Measurements from ENCODE around the gene NUP50.
"Not testable (repeated sequence)": the region's sequence is repeated elsewhere in the genome, so short reads cannot be mapped to it uniquely, and the experiment has no call there.

Gene NUP50

DNA sequence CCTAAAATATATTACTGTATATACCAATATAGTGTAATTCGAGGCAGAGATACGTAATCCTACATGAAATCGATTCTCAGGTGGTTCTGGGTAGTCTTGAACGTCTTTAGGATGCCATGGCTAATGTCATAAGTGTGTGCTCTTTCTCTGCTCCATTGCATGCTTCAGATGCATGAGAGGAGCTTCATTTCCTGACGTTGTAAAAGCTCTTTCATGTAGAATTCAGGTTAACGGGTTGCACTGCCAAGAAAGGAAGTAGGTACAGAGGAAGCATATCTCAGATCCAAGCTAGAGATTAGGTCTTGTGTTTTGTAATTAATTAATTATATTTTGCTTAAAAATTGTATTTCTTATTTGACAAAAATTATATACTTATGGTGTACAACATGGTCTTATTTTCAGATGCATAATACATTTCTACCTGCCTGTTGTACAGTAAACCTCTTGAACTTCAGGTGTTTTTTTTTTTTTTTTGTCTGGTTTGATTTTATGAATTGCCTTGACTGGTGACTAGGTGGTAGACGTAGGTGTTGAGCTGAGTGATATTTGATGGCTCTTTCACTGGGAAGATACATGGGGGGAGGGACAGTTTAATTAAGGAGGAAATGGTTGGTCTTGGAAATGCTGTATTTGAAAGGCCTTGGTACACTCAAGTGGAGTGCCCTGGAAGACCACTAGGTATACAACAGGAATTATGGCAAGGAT lies 9.3 kb downstream of the NUP50 start:
- TF ChIP-seq ZNF274 (IDR thresholded peaks at IDR 0.05; ENCODE audit: low read depth, low read length), result no peak
- no peak overlapping the region for H3K4me3 ChIP-seq (ENCODE audit: low read length)

- no peak for TF ChIP-seq ZNF274 (IDR thresholded peaks at IDR 0.05; ENCODE audit: low read depth, low read length)
Observed at GRCh38 chr22:45179276-45180049, 15.7 kb downstream of the NUP50 start.

DNA sequence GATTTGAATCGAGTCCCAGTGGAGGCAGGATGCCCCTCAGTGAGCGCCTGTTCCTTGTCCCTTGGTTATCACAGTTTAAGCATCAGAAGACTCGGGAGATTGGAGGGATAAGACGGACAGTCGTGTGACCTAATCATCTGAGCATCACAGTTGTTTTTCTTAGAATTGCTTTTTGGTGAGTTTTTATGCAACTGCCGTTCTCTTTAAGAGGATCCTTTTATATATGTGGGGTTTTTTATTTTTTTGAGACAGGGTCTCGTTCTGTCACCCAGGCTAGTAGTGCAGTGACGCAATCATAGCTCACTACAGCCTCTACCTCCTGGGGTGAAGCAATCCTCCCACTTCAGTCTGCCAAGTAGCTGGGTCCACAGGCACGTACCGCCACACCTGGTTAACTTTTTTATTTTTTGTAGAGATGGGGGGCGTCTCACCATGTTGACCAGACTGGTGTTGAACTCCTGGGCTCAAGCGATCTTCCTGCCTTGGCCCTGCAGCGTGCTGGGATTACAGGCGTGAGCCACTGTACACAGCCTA lies 16.5 kb downstream of the NUP50 start:
- no peak for TF ChIP-seq ZNF274 (IDR thresholded peaks at IDR 0.05; ENCODE audit: low read depth, low read length)
- H3K4me3 ChIP-seq (ENCODE audit: low read length), result no peak overlapping the region

More at GRCh38 chr22:45179276-45180049, 15.7 kb downstream of the NUP50 start:
- no peak overlapping the region for H3K4me3 ChIP-seq (ENCODE audit: low read length)

- TF ChIP-seq ZNF274 (IDR thresholded peaks at IDR 0.05; ENCODE audit: low read depth, low read length), result no peak
- H3K4me3 ChIP-seq (ENCODE audit: low read length), result no peak overlapping the region
Observed at GRCh38 chr22:45181240-45181639, 17.5 kb downstream of the NUP50 start.

- no peak overlapping the region for H3K4me3 ChIP-seq (ENCODE audit: low read length)
- no peak for TF ChIP-seq ZNF274 (IDR thresholded peaks at IDR 0.05; ENCODE audit: low read depth, low read length)
Observed at GRCh38 chr22:45181766-45182165, 18.0 kb downstream of the NUP50 start.

- TF ChIP-seq ZNF274 (IDR thresholded peaks at IDR 0.05; ENCODE audit: low read depth, low read length), result no peak
- no peak overlapping the region for H3K4me3 ChIP-seq (ENCODE audit: low read length)
Observed at GRCh38 chr22:45183974-45184373, 20.2 kb downstream of the NUP50 start.

DNA sequence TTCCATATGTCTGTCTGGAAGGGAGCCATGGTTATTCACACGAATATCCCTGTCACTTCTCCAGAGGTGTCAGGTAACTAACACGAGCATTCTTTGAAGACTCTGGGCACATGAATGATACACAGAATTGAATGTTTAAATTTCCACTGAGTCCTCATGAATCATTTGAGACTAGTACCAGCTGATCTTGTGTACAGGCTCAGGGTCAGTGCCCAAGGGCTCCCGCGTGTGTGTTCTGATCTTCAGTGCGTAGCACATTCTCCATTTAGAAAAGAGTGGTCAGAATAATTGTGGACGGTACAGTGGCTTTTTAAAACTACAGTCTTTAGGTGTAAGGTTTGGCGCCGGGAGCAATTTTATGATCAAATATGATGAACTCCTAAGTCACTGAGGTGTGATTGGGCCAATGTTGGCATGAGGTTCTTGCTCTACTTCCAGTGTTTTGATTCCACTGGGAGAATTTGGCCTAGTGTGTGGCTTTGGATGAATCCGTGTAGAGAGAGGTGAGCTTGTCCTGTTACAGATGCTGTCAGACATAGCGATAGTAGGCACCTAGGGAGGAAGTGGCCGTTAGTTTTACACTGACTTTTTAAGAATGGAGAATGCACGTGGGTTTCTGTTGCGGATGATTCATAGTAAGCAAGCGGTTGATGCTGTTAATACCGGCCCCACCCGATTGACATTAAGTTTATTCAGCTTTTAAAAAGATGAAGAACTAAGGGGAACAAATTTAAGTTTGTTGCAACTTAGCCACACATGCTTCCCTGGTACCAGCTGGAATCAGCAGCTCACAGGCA lies 22.2 kb downstream of the NUP50 start:
- TF ChIP-seq ZNF274 (IDR thresholded peaks at IDR 0.05; ENCODE audit: low read depth, low read length), result no peak
- no peak overlapping the region for H3K4me3 ChIP-seq (ENCODE audit: low read length)

GRCh38 chr22:45187891-45188290 lies 24.2 kb downstream of the NUP50 start:
- TF ChIP-seq ZNF274 (IDR thresholded peaks at IDR 0.05; ENCODE audit: low read depth, low read length), result no peak
- H3K4me3 ChIP-seq (ENCODE audit: low read length), result no peak overlapping the region

- no peak for TF ChIP-seq ZNF274 (IDR thresholded peaks at IDR 0.05; ENCODE audit: low read depth, low read length)
- H3K4me3 ChIP-seq (ENCODE audit: low read length), result no peak overlapping the region
Observed at GRCh38 chr22:45188779-45189178, 25.1 kb downstream of the NUP50 start.

GRCh38 chr22:45190202-45190872 lies 26.6 kb downstream of the NUP50 start:
- H3K4me3 ChIP-seq (ENCODE audit: low read length), result no peak overlapping the region
- TF ChIP-seq ZNF274 (IDR thresholded peaks at IDR 0.05; ENCODE audit: low read depth, low read length), result no peak

- not testable (repeated sequence) for H3K4me3 ChIP-seq (ENCODE audit: low read length)
Observed at GRCh38 chr22:45191746-45192145, 28.0 kb downstream of the NUP50 start.

GRCh38 chr22:45192701-45193187 lies 29.0 kb downstream of the NUP50 start:
- no peak for TF ChIP-seq ZNF274 (IDR thresholded peaks at IDR 0.05; ENCODE audit: low read depth, low read length)
- H3K4me3 ChIP-seq (ENCODE audit: low read length), result no peak overlapping the region

GRCh38 chr22:45194686-45195085 lies 31.0 kb downstream of the NUP50 start:
- no peak for TF ChIP-seq ZNF274 (IDR thresholded peaks at IDR 0.05; ENCODE audit: low read depth, low read length)
- H3K4me3 ChIP-seq (ENCODE audit: low read length), result no peak overlapping the region

GRCh38 chr22:45195616-45196015 lies 31.9 kb downstream of the NUP50 start:
- no peak overlapping the region for H3K4me3 ChIP-seq (ENCODE audit: low read length)
- TF ChIP-seq ZNF274 (IDR thresholded peaks at IDR 0.05; ENCODE audit: low read depth, low read length), result no peak
